Measurements from ENCODE around the gene DNAJC12. TPM values are rescaled to one million over a fixed set of nuclear protein-coding genes. Genes with fewer than 3 reads are reported as not detected.

Gene DNAJC12
- total and polyA plus RNA-seq, 2 of the 8 experiments (the other 6 are each of a cell fraction or from before 2014, with no cell fraction given): 0.86 to 4.2 TPM

GRCh38 chr10:67836488-67836887 lies 1.5 kb downstream of the DNAJC12 start:
- ChIA-PET CTCF (ENCODE audit: partially characterized antibody) (no interaction called here), POLR2A (ENCODE audit: partially characterized antibody) (interaction anchor here (1.0 kb wide), 1 partner anchor 9 kb away, joined by 3 read pairs; no protein-coding TSS in a partner anchor)
- 81% methylated on average over 2 of the region's 2 CpGs; no CpG with 5 or more reads in 1 of the 2 experiments for WGBS, 2 experiments (ENCODE audit: extremely low coverage in 1 of 2, insufficient coverage in 1 of 2, insufficient read length in 1 of 2, insufficient replicate concordance in 2 of 2, low coverage in 1 of 2, low lambda C conversion rate in 2 of 2, missing lambda C conversion rate in 1 of 2)
- Histone ChIP-seq H4K5ac (ENCODE audit: insufficient read length, low read depth, low read length) (no peak overlapping the region), H3K4me1 (replicated peaks in 1 of 4; ENCODE audit: control insufficient read depth in 3 of 4, insufficient read depth in 4 of 4, low read length in 3 of 4) (no peaks in the 10 kb centered on the region), H3K36me3 (ENCODE audit: control insufficient read depth in 2 of 4, insufficient read depth in 4 of 4, low read length in 3 of 4) (no peaks in the 10 kb centered on the region), H3K4me3 (ENCODE audit: extremely low read depth in 1 of 4, insufficient read depth in 2 of 4, low read depth in 3 of 4, low read length in 4 of 4) (no peak overlapping the region), H2AFZ (ENCODE audit: low read length) (no peak overlapping the region), H3K23ac (ENCODE audit: insufficient read length) (no peak overlapping the region), H3K18ac (ENCODE audit: extremely low read depth, low read length) (no peak overlapping the region), H3K79me1 (ENCODE audit: low read depth, low read length) (no peaks in the 10 kb centered on the region), H2BK5ac (ENCODE audit: low read depth, low read length) (no peak overlapping the region), H3K14ac (ENCODE audit: insufficient read length) (no peak overlapping the region), H4K8ac (ENCODE audit: extremely low read depth, insufficient read depth, low read length) (no peak overlapping the region), H3K4me2 (ENCODE audit: insufficient read depth in 1 of 2, low read depth in 2 of 2, low read length in 2 of 2) (no peak overlapping the region), H3K9ac (replicated peaks in 1 of 4; ENCODE audit: extremely low read depth in 1 of 4, low read depth in 3 of 4, low read length in 3 of 4) (no peak overlapping the region), H4K20me1 (replicated peaks in 1 of 2; ENCODE audit: control insufficient read depth in 1 of 2, insufficient read depth in 2 of 2, low read length in 2 of 2) (no peaks in the 10 kb centered on the region), H3K27me3 (replicated peaks in 1 of 4; ENCODE audit: control insufficient read depth in 3 of 4, extremely low read depth in 1 of 4, insufficient read depth in 3 of 4, low read length in 3 of 4) (no peaks in the 10 kb centered on the region), H2BK20ac (ENCODE audit: low read length) (no peak overlapping the region), H3K79me2 (ENCODE audit: control insufficient read depth in 1 of 2, insufficient read depth in 2 of 2, low read length in 2 of 2) (no peaks in the 10 kb centered on the region), H3K27ac (ENCODE audit: low read depth, low read length) (no peak overlapping the region), H2BK12ac (ENCODE audit: low read depth, low read length) (no peak overlapping the region), H4K91ac (replicated peaks; ENCODE audit: insufficient read length, low read length) (no peak overlapping the region), H3K9me3 (ENCODE audit: insufficient read depth in 2 of 2, low read depth in 1 of 2, low read length in 1 of 2) (no peaks in the 10 kb centered on the region), H3K56ac (replicated peaks; ENCODE audit: insufficient read length, low read depth, low read length) (no peak overlapping the region), H3K23me2 (ENCODE audit: low read depth, low read length) (no peaks in the 10 kb centered on the region), H2AK5ac (ENCODE audit: low read depth, low read length) (no peak overlapping the region), H2BK120ac (replicated peaks; ENCODE audit: low read depth, low read length) (no peak overlapping the region), H2BK15ac (ENCODE audit: low read length) (no peak overlapping the region), H3K4ac (replicated peaks; ENCODE audit: insufficient read length, low read depth, low read length) (no peak overlapping the region)
- FAIRE-seq (no peak), DNase-seq (ENCODE audit: low read depth in 1 of 2, low spot score in 2 of 2) (no peak)
- TF ChIP-seq ASH2L (IDR thresholded peaks at IDR 0.05; ENCODE audit: low read length): no peak
- TF ChIP-seq EZH2 (IDR thresholded peaks at IDR 0.05; ENCODE audit: low read depth, low read length, severe bottlenecking): no peak
- TF ChIP-seq SAP30 (IDR thresholded peaks at IDR 0.05; ENCODE audit: insufficient read depth, insufficient replicate concordance, low read length): no peak
- TF ChIP-seq SP4 (IDR thresholded peaks at IDR 0.05; ENCODE audit: low read length): no peak
- TF ChIP-seq GTF2F1 (IDR thresholded peaks at IDR 0.05; ENCODE audit: borderline replicate concordance, low read depth, low read length): no peak
- no peak for TF ChIP-seq CHD1 (IDR thresholded peaks at IDR 0.05; ENCODE audit: low read depth, low read length)
- no peak for TF ChIP-seq SP1 (IDR thresholded peaks at IDR 0.05; ENCODE audit: low read depth, low read length)
- no peak for TF ChIP-seq CHD2 (IDR thresholded peaks at IDR 0.05; ENCODE audit: low read length)
- no peak for TF ChIP-seq RBBP5 (IDR thresholded peaks at IDR 0.05; ENCODE audit: borderline replicate concordance, low read depth, low read length)
- no peak for TF ChIP-seq RAD21 (IDR thresholded peaks at IDR 0.05 in 1 of 2, conservative IDR thresholded peaks at IDR 0.05 in 1 of 2; ENCODE audit: low read depth in 2 of 2, low read length in 2 of 2)
- no peak for TF ChIP-seq POU5F1 (IDR thresholded peaks at IDR 0.05; ENCODE audit: low read depth, low read length)
- TF ChIP-seq CREB1 (IDR thresholded peaks at IDR 0.05): no peak
- no peak for TF ChIP-seq MAX (IDR thresholded peaks at IDR 0.05)
- TF ChIP-seq BCL11A (IDR thresholded peaks at IDR 0.05; ENCODE audit: low read depth in 2 of 2, low read length in 2 of 2): no peak
- no peak for TF ChIP-seq SIX5 (IDR thresholded peaks at IDR 0.05; ENCODE audit: low read depth, low read length)
- TF ChIP-seq TEAD4 (IDR thresholded peaks at IDR 0.05; ENCODE audit: low read depth, low read length): no peak
